Activated CD8-positive, alpha-beta memory T cell treated with anti-CD3 and anti-CD28 coated beads, Interleukin-2, amount 10 ng/mL, durations not matched to agents 7 days and 5 days (primary cell): ENCODE results near the gene CHST8. TPM values are rescaled to one million over a fixed set of nuclear protein-coding genes. Genes with fewer than 3 reads are reported as not detected.
"Not testable (repeated sequence)": the region's sequence is repeated elsewhere in the genome, so short reads cannot be mapped to it uniquely, and the experiment has no call there.

Experiments
- ATAC-seq: fragments of 150-1000 bp; cut with Tn5 transposase; one replicate; pipeline ENCODE4 v1.10.0; 2021; ENCODE audit warnings: moderate library complexity
- CTCF ChIA-PET: fragments of 350-600 bp; sonication (Branson Sonifier 250); formaldehyde crosslinking; loops from one replicate; lab custom pipeline; 2021; ENCODE audit warnings: antibody characterized with exemption; lab: Charles Lee
- DNase-seq: peaks from one replicate; pipeline ENCODE4 v3.0.0-alpha.2; 2020
- H3K27ac Mint-ChIP-seq: one replicate; pipeline ENCODE4 v1.8.0; 2021; ENCODE audit warnings: mild to moderate bottlenecking, mixed read lengths
- H3K27me3 Mint-ChIP-seq: one replicate; pipeline ENCODE4 v1.8.0; 2021; ENCODE audit warnings: mixed read lengths
- H3K36me3 Mint-ChIP-seq: one replicate; pipeline ENCODE4 v1.8.0; 2021; ENCODE audit warnings: mild to moderate bottlenecking, mixed read lengths
- H3K4me1 Mint-ChIP-seq: one replicate; pipeline ENCODE4 v1.8.0; 2021; ENCODE audit warnings: mixed read lengths
- H3K4me3 Mint-ChIP-seq: one replicate; pipeline ENCODE4 v1.8.0; 2021; ENCODE audit warnings: mild to moderate bottlenecking, moderate library complexity, mixed read lengths
- H3K9me3 Mint-ChIP-seq: one replicate; pipeline ENCODE4 v1.8.0; 2022; ENCODE audit warnings: low read depth, mixed read lengths
- total RNA-seq, 2 experiments: library from RNA; stranded (reverse); gene quantifications; one replicate each; pipeline ENCODE4 v1.2.3, GENCODE V29; 2021

Gene CHST8
- total RNA-seq, 2 experiments from 2014 or later, result not detected

DNA sequence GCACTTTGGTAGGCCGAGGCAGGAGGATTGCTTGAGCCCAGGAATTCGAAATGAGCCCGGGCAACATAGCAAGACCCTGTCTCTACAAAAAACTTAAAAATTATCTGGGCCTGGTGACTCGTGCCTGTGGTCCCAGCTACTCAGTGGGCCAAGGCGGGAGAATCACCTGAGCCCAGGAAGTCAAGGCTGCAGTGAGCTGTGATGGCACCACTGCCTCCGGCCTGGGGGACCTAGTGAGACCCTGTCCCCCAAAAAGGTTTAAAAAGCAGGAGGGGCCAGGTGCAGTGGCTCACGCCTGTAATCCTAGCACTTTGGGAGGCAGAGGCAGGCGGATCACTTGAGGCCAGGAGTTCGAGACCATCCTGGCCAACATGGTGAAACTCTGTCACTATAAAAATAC lies 41.6 kb downstream of the CHST8 start:
- H3K27ac Mint-ChIP-seq, CTCF ChIA-PET, H3K36me3 Mint-ChIP-seq, H3K4me3 Mint-ChIP-seq, DNase-seq, H3K27me3 Mint-ChIP-seq, H3K9me3 Mint-ChIP-seq, ATAC-seq, H3K4me1 Mint-ChIP-seq: not testable (repeated sequence)

DNA sequence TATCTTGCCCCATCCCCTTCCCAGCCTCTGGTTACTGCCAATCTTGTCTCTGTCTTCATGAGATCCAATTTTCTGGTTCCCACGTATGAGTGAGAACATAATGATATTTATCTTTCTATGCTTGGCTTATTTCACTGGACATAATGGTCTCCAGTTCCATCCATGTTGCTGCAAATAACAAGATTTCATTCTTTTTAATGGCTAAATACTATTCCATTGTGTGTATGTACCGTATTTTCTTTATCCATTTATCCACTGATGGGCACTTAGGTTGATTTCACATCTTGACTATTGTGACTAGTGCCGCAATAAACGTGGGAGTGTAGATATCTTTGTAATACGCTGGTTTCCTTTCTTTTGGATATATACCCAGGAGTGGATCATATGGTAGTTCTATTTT lies 43.0 kb downstream of the CHST8 start:
- no peak overlapping the region for H3K4me3 Mint-ChIP-seq
- H3K27me3 Mint-ChIP-seq, result no peaks in the 10 kb centered on the region
- ATAC-seq, result no peak
- no peaks in the 10 kb centered on the region for H3K9me3 Mint-ChIP-seq
- no peaks in the 10 kb centered on the region for H3K4me1 Mint-ChIP-seq
- H3K27ac Mint-ChIP-seq, result no peak overlapping the region
- no peak for DNase-seq
- no peaks in the 10 kb centered on the region for H3K36me3 Mint-ChIP-seq
- CTCF ChIA-PET, result no interaction called here

DNA sequence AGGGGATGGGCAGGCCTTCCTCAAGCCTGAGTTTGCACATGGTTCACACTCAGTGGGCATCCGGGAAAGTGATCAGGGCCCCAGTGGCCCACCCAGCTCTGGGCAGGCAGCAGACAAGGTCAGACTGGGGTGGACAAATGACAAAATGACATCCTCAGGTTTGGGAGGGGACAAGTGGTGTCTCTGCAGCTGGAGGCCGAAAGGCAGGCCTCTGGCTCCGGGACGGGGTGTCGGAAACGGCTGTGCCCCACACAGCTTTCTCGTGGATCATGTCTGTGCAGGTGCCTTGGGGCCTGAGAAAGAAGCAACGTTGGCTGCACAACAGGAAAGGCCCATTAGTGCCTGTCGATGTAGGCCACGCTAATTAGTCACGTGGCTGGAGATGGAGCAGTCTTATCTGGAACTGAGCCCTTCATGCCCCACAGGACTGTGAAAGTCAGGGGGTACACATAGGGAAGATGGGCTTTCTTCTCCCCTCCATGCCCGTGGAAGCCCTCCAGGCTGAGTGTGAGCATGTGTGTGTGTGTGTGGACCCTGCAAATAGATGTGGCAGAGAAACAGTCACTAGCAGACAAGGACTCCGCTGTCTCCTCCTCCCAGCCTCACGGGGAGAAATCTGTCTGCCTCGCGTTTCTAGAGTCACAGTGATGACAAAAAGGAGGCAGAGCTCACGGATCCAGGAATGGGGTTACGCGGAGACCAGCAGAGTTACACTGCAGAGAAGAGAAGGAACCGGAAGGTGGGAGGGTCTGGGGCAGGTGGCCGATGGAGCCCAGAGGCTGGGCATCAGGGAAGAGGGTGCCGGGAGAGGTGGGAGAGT lies 44.2 kb downstream of the CHST8 start:
- Mint-ChIP-seq H3K4me3 (no peak overlapping the region), H3K36me3 (no peaks in the 10 kb centered on the region), H3K9me3 (no peaks in the 10 kb centered on the region), H3K27me3 (no peaks in the 10 kb centered on the region), H3K27ac (no peak overlapping the region), H3K4me1 (no peaks in the 10 kb centered on the region)
- DNase-seq (no peak), ATAC-seq (no peak)
- CTCF ChIA-PET, result no interaction called here

- no peaks in the 10 kb centered on the region for H3K9me3 Mint-ChIP-seq
- no peaks in the 10 kb centered on the region for H3K36me3 Mint-ChIP-seq
- no peaks in the 10 kb centered on the region for H3K4me1 Mint-ChIP-seq
- CTCF ChIA-PET, result no interaction called here
- H3K27me3 Mint-ChIP-seq, result no peaks in the 10 kb centered on the region
- DNase-seq (no peak), ATAC-seq (no peak)
- H3K27ac Mint-ChIP-seq, result no peak overlapping the region
- H3K4me3 Mint-ChIP-seq, result no peak overlapping the region
These were observed 45.4 kb downstream of the CHST8 start for GRCh38 chr19:33667141-33667650.

GRCh38 chr19:33667881-33668280 lies 46.1 kb downstream of the CHST8 start:
- no peak overlapping the region for H3K27ac Mint-ChIP-seq

DNA sequence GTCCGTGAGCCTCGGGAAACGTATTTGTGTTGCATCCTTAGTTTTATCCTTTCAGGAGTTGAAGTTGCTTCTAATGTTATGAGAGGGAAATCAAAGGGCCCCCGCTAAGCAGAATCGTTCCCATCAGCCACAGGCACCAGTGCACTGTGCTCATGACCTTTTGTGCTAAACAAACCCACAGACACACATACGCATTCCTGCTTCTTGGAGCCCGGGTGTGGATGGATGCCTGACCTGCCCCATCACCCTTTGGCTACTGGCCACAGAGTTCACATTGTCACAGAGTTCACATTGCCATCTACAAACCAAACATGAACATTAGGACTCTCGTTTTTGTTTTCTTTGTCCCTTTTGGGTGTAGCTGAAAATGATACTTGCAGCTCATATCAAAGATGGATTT lies 47.2 kb downstream of the CHST8 start:
- ATAC-seq, result no peak
- H3K4me1 Mint-ChIP-seq, result no peaks in the 10 kb centered on the region
- peak; percentile 4 for DNase-seq
- CTCF ChIA-PET, result no interaction called here
- no peaks in the 10 kb centered on the region for H3K27me3 Mint-ChIP-seq
- no peaks in the 10 kb centered on the region for H3K36me3 Mint-ChIP-seq
- H3K27ac Mint-ChIP-seq, result no peak overlapping the region
- no peak overlapping the region for H3K4me3 Mint-ChIP-seq
- H3K9me3 Mint-ChIP-seq, result no peaks in the 10 kb centered on the region

More at GRCh38 chr19:33667881-33668280, 46.1 kb downstream of the CHST8 start:
- no peaks in the 10 kb centered on the region for H3K27me3 Mint-ChIP-seq
- no peaks in the 10 kb centered on the region for H3K4me1 Mint-ChIP-seq
- no peak for DNase-seq
- CTCF ChIA-PET, result no interaction called here
- H3K4me3 Mint-ChIP-seq, result no peak overlapping the region
- H3K9me3 Mint-ChIP-seq, result no peaks in the 10 kb centered on the region
- no peaks in the 10 kb centered on the region for H3K36me3 Mint-ChIP-seq
- ATAC-seq, result no peak

DNA sequence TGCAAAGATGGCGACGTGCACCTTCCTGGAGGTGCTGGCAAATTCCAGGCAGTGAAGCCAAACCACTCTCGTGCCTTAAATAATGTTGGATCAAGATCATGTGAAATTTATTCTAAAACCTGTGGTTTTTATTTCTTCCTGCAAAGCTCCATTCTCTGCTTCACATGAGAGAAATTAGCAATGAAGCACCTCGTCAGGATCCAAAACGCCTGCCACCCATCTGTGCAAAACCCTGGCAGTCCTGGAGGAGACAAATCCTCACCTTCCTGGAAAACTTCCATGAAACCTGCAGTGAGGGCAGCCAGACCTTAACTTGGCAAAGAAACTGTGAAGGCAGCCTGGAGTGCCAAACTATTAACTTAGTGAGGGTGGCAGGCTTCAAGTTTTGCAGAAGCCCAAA lies 47.6 kb downstream of the CHST8 start:
- Mint-ChIP-seq H3K27me3 (no peaks in the 10 kb centered on the region), H3K9me3 (no peaks in the 10 kb centered on the region), H3K36me3 (no peaks in the 10 kb centered on the region), H3K27ac (no peak overlapping the region), H3K4me1 (no peaks in the 10 kb centered on the region), H3K4me3 (no peak overlapping the region)
- DNase-seq (peak; percentile 12), ATAC-seq (no peak)
- CTCF ChIA-PET, result no interaction called here

DNA sequence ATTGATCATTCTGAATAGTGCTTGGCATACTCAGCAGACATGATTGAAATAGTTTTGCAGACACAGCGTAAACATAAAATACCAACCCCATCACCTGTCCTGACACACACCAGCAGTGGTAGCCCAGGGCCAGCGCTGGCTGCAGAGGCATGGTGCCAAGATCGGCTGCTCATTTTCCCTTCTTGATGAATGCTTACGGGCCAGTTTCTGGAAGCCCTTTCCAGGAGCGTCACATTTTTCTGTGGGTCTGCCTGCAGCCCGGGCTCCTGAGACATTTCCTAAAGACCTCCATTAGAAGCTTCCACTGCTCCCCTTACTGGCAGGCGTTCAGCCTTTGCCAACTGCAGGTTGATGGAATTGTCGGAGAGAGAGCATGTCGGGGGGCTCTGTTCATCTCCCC lies 48.6 kb downstream of the CHST8 start:
- Mint-ChIP-seq H3K9me3 (no peaks in the 10 kb centered on the region), H3K27me3 (no peaks in the 10 kb centered on the region), H3K27ac (no peak overlapping the region), H3K4me3 (no peak overlapping the region), H3K36me3 (no peaks in the 10 kb centered on the region), H3K4me1 (no peaks in the 10 kb centered on the region)
- DNase-seq (peak; percentile 28), ATAC-seq (no peak)
- CTCF ChIA-PET, result no interaction called here

- no peak for DNase-seq
- Mint-ChIP-seq H3K4me3 (no peak overlapping the region), H3K36me3 (no peaks in the 10 kb centered on the region), H3K4me1 (no peaks in the 10 kb centered on the region), H3K27me3 (no peaks in the 10 kb centered on the region), H3K9me3 (no peaks in the 10 kb centered on the region), H3K27ac (no peak overlapping the region)
- CTCF ChIA-PET, result no interaction called here
- no peak for ATAC-seq
These were observed 49.5 kb downstream of the CHST8 start for GRCh38 chr19:33671211-33671610.

GRCh38 chr19:33673258-33673875 lies 51.6 kb downstream of the CHST8 start:
- Mint-ChIP-seq H3K36me3 (no peaks in the 10 kb centered on the region), H3K27me3 (no peaks in the 10 kb centered on the region), H3K9me3 (no peaks in the 10 kb centered on the region), H3K4me3 (no peak overlapping the region), H3K4me1 (no peaks in the 10 kb centered on the region), H3K27ac (no peak overlapping the region)
- no peak for ATAC-seq
- no peak for DNase-seq
- CTCF ChIA-PET, result no interaction called here

- ATAC-seq (no peak), DNase-seq (no peak)
- Mint-ChIP-seq H3K27ac (no peak overlapping the region), H3K4me1 (no peaks in the 10 kb centered on the region), H3K27me3 (no peaks in the 10 kb centered on the region), H3K9me3 (no peaks in the 10 kb centered on the region), H3K4me3 (no peak overlapping the region), H3K36me3 (no peaks in the 10 kb centered on the region)
- CTCF ChIA-PET, result no interaction called here
These were observed 52.4 kb downstream of the CHST8 start for GRCh38 chr19:33673996-33674625.

- CTCF ChIA-PET, result no interaction called here
- no peak for ATAC-seq
- Mint-ChIP-seq H3K4me3 (no peak overlapping the region), H3K36me3 (no peaks in the 10 kb centered on the region), H3K4me1 (no peaks in the 10 kb centered on the region), H3K27me3 (no peaks in the 10 kb centered on the region), H3K27ac (no peak overlapping the region), H3K9me3 (no peaks in the 10 kb centered on the region)
- no peak for DNase-seq
These were observed 53.0 kb downstream of the CHST8 start for GRCh38 chr19:33674626-33675367.

- DNase-seq, result peak; percentile 23
- no peak overlapping the region for H3K27ac Mint-ChIP-seq
- no peak overlapping the region for H3K4me3 Mint-ChIP-seq
- H3K9me3 Mint-ChIP-seq, result no peaks in the 10 kb centered on the region
- CTCF ChIA-PET, result no interaction called here
- H3K27me3 Mint-ChIP-seq, result no peaks in the 10 kb centered on the region
- no peak for ATAC-seq
- H3K36me3 Mint-ChIP-seq, result no peaks in the 10 kb centered on the region
- no peaks in the 10 kb centered on the region for H3K4me1 Mint-ChIP-seq
These were observed 53.9 kb downstream of the CHST8 start for GRCh38 chr19:33675501-33676124.
